Measurements from ENCODE around the gene PLXNA2.

Gene PLXNA2

GRCh38 chr1:208077232-208078075 lies 166.7 kb downstream of the PLXNA2 start:
- no peak for DNase-seq
- Mint-ChIP-seq H3K9me3 (no peaks in the 10 kb centered on the region), H3K27me3 (no peaks in the 10 kb centered on the region), H3K27ac (no peak overlapping the region), H3K4me1 (ENCODE audit: low read depth) (no peaks in the 10 kb centered on the region), H3K4me3 (no peak overlapping the region), H3K36me3 (ENCODE audit: low read depth) (no peaks in the 10 kb centered on the region)

GRCh38 chr1:208074353-208074752 lies 169.8 kb downstream of the PLXNA2 start:
- DNase-seq: no peak
- Mint-ChIP-seq H3K27ac (no peak overlapping the region), H3K9me3 (no peaks in the 10 kb centered on the region), H3K27me3 (no peaks in the 10 kb centered on the region), H3K4me3 (no peak overlapping the region), H3K36me3 (ENCODE audit: low read depth) (no peaks in the 10 kb centered on the region), H3K4me1 (ENCODE audit: low read depth) (no peaks in the 10 kb centered on the region)

GRCh38 chr1:208071435-208072031 lies 172.7 kb downstream of the PLXNA2 start:
- DNase-seq: no peak
- H3K4me3 Mint-ChIP-seq: no peak overlapping the region
- H3K27ac Mint-ChIP-seq: no peak overlapping the region
- H3K9me3 Mint-ChIP-seq: no peaks in the 10 kb centered on the region
- no peaks in the 10 kb centered on the region for H3K27me3 Mint-ChIP-seq
- H3K4me1 Mint-ChIP-seq (ENCODE audit: low read depth): no peaks in the 10 kb centered on the region
- no peaks in the 10 kb centered on the region for H3K36me3 Mint-ChIP-seq (ENCODE audit: low read depth)

GRCh38 chr1:208069908-208070307 lies 174.3 kb downstream of the PLXNA2 start:
- Mint-ChIP-seq H3K27ac (no peak overlapping the region), H3K4me1 (ENCODE audit: low read depth) (no peaks in the 10 kb centered on the region), H3K36me3 (ENCODE audit: low read depth) (no peaks in the 10 kb centered on the region), H3K4me3 (no peak overlapping the region), H3K9me3 (no peaks in the 10 kb centered on the region), H3K27me3 (no peaks in the 10 kb centered on the region)
- no peak for DNase-seq

- no peaks in the 10 kb centered on the region for H3K27me3 Mint-ChIP-seq
- DNase-seq: no peak
- no peaks in the 10 kb centered on the region for H3K4me1 Mint-ChIP-seq (ENCODE audit: low read depth)
- H3K4me3 Mint-ChIP-seq: no peak overlapping the region
- H3K27ac Mint-ChIP-seq: no peak overlapping the region
- no peaks in the 10 kb centered on the region for H3K36me3 Mint-ChIP-seq (ENCODE audit: low read depth)
- H3K9me3 Mint-ChIP-seq: no peaks in the 10 kb centered on the region
These were observed 174.9 kb downstream of the PLXNA2 start for GRCh38 chr1:208069317-208069716.

GRCh38 chr1:208068908-208069307 lies 175.3 kb downstream of the PLXNA2 start:
- H3K27ac Mint-ChIP-seq: no peak overlapping the region
- DNase-seq: no peak
- no peaks in the 10 kb centered on the region for H3K27me3 Mint-ChIP-seq

GRCh38 chr1:208068407-208068806 lies 175.8 kb downstream of the PLXNA2 start:
- no peak overlapping the region for H3K4me3 Mint-ChIP-seq
- no peak for DNase-seq
- no peaks in the 10 kb centered on the region for H3K36me3 Mint-ChIP-seq (ENCODE audit: low read depth)
- no peaks in the 10 kb centered on the region for H3K4me1 Mint-ChIP-seq (ENCODE audit: low read depth)
- no peak overlapping the region for H3K27ac Mint-ChIP-seq
- H3K9me3 Mint-ChIP-seq: no peaks in the 10 kb centered on the region
- H3K27me3 Mint-ChIP-seq: no peaks in the 10 kb centered on the region

More at GRCh38 chr1:208068908-208069307, 175.3 kb downstream of the PLXNA2 start:
- no peak overlapping the region for H3K4me3 Mint-ChIP-seq
- no peaks in the 10 kb centered on the region for H3K36me3 Mint-ChIP-seq (ENCODE audit: low read depth)
- H3K4me1 Mint-ChIP-seq (ENCODE audit: low read depth): no peaks in the 10 kb centered on the region
- H3K9me3 Mint-ChIP-seq: no peaks in the 10 kb centered on the region

- no peaks in the 10 kb centered on the region for H3K9me3 Mint-ChIP-seq
- H3K27me3 Mint-ChIP-seq: no peaks in the 10 kb centered on the region
- no peak for DNase-seq
- H3K36me3 Mint-ChIP-seq (ENCODE audit: low read depth): no peaks in the 10 kb centered on the region
- H3K4me3 Mint-ChIP-seq: no peak overlapping the region
- no peaks in the 10 kb centered on the region for H3K4me1 Mint-ChIP-seq (ENCODE audit: low read depth)
- H3K27ac Mint-ChIP-seq: no peak overlapping the region
These were observed 177.6 kb downstream of the PLXNA2 start for GRCh38 chr1:208066583-208066982.

- no peak overlapping the region for H3K4me3 Mint-ChIP-seq
- H3K27ac Mint-ChIP-seq: no peak overlapping the region
- H3K4me1 Mint-ChIP-seq (ENCODE audit: low read depth): no peaks in the 10 kb centered on the region
- no peak for DNase-seq
- H3K27me3 Mint-ChIP-seq: no peaks in the 10 kb centered on the region
- no peaks in the 10 kb centered on the region for H3K36me3 Mint-ChIP-seq (ENCODE audit: low read depth)
- H3K9me3 Mint-ChIP-seq: no peaks in the 10 kb centered on the region
These were observed 178.3 kb downstream of the PLXNA2 start for GRCh38 chr1:208065862-208066261.

- H3K36me3 Mint-ChIP-seq (ENCODE audit: low read depth): no peaks in the 10 kb centered on the region
- no peaks in the 10 kb centered on the region for H3K4me1 Mint-ChIP-seq (ENCODE audit: low read depth)
- no peaks in the 10 kb centered on the region for H3K9me3 Mint-ChIP-seq
- no peak for DNase-seq
- H3K27ac Mint-ChIP-seq: no peak overlapping the region
- no peak overlapping the region for H3K4me3 Mint-ChIP-seq
- H3K27me3 Mint-ChIP-seq: no peaks in the 10 kb centered on the region
These were observed 182.6 kb downstream of the PLXNA2 start for GRCh38 chr1:208061632-208062031.

GRCh38 chr1:208061118-208061517 lies 183.1 kb downstream of the PLXNA2 start:
- no peak overlapping the region for H3K4me3 Mint-ChIP-seq
- no peaks in the 10 kb centered on the region for H3K27me3 Mint-ChIP-seq
- DNase-seq: no peak
- no peaks in the 10 kb centered on the region for H3K36me3 Mint-ChIP-seq (ENCODE audit: low read depth)
- no peak overlapping the region for H3K27ac Mint-ChIP-seq
- no peaks in the 10 kb centered on the region for H3K9me3 Mint-ChIP-seq
- H3K4me1 Mint-ChIP-seq (ENCODE audit: low read depth): no peaks in the 10 kb centered on the region

- no peak overlapping the region for H3K4me3 Mint-ChIP-seq
- no peaks in the 10 kb centered on the region for H3K9me3 Mint-ChIP-seq
- H3K27me3 Mint-ChIP-seq: peaks cover under 1% of the 10 kb centered on the region
- no peaks in the 10 kb centered on the region for H3K4me1 Mint-ChIP-seq (ENCODE audit: low read depth)
- no peak for DNase-seq
- no peaks in the 10 kb centered on the region for H3K36me3 Mint-ChIP-seq (ENCODE audit: low read depth)
- H3K27ac Mint-ChIP-seq: no peak overlapping the region
These were observed 183.8 kb downstream of the PLXNA2 start for GRCh38 chr1:208060215-208060869.

- peaks cover 9% of the 10 kb centered on the region for H3K27me3 Mint-ChIP-seq
These were observed 184.7 kb downstream of the PLXNA2 start for GRCh38 chr1:208059409-208060001.

GRCh38 chr1:208058756-208059155 lies 185.4 kb downstream of the PLXNA2 start:
- Mint-ChIP-seq H3K4me1 (ENCODE audit: low read depth) (peaks cover 2% of the 10 kb centered on the region), H3K27me3 (peaks cover 10% of the 10 kb centered on the region), H3K9me3 (no peaks in the 10 kb centered on the region), H3K4me3 (no peak overlapping the region), H3K36me3 (ENCODE audit: low read depth) (no peaks in the 10 kb centered on the region), H3K27ac (no peak overlapping the region)
- no peak for DNase-seq

More at GRCh38 chr1:208059409-208060001, 184.7 kb downstream of the PLXNA2 start:
- Mint-ChIP-seq H3K27ac (no peak overlapping the region), H3K9me3 (no peaks in the 10 kb centered on the region), H3K4me1 (ENCODE audit: low read depth) (peaks cover 2% of the 10 kb centered on the region), H3K36me3 (ENCODE audit: low read depth) (no peaks in the 10 kb centered on the region), H3K4me3 (no peak overlapping the region)
- DNase-seq: no peak

Data from activated T-cell treated with anti-CD3 and anti-CD28 coated beads, Interleukin-2, amount 50 U/mL, for 24 hours (primary cell).